Hepatocyte (in vitro differentiated cells): ENCODE measurements around the gene TRABD2A. TPM values are rescaled to one million over a fixed set of nuclear protein-coding genes. Genes with fewer than 3 reads are reported as not detected.

Source experiments
- DNase-seq: peaks from one replicate; pipeline ENCODE4 v3.0.0-alpha.2; 2016; ENCODE audit warnings: low spot score
- H2AFZ ChIP-seq: fragments of 200-600 bp; sonication (generic); 2 replicates; pipeline ENCODE4 v1.6.0; 2016; ENCODE audit warnings: antibody characterized with exemption, mild to moderate bottlenecking
- H3K27ac ChIP-seq: fragments of 200-600 bp; sonication (generic); 2 replicates; pipeline ENCODE4 v1.5.1; 2016; ENCODE audit warnings: mild to moderate bottlenecking
- H3K27me3 ChIP-seq: fragments of 200-600 bp; sonication (generic); 2 replicates; pipeline ENCODE4 v1.6.1; 2016
- H3K36me3 ChIP-seq: fragments of 200-600 bp; sonication (generic); replicated peaks from 2 replicates; pipeline ENCODE4 v1.5.1; 2016; ENCODE audit warnings: low read depth; ENCODE audit not compliant: insufficient read depth
- H3K4me1 ChIP-seq: fragments of 200-600 bp; sonication (generic); 2 replicates; pipeline ENCODE4 v1.5.1; 2016; ENCODE audit warnings: mild to moderate bottlenecking, moderate library complexity; ENCODE audit not compliant: insufficient read depth
- H3K4me2 ChIP-seq: fragments of 200-600 bp; sonication (generic); 2 replicates; pipeline ENCODE4 v1.6.0; 2016
- H3K4me3 ChIP-seq: fragments of 200-600 bp; sonication (generic); 2 replicates; pipeline ENCODE4 v1.5.1; 2016; ENCODE audit warnings: mild to moderate bottlenecking
- H3K79me2 ChIP-seq: fragments of 200-600 bp; sonication (generic); 2 replicates; pipeline ENCODE4 v1.6.0; 2017; ENCODE audit warnings: mild to moderate bottlenecking
- H3K9me2 ChIP-seq: fragments of 200-600 bp; sonication (generic); replicated peaks from 2 replicates; pipeline ENCODE4 v1.6.0; 2017; ENCODE audit warnings: mild to moderate bottlenecking; ENCODE audit not compliant: insufficient read depth
- H3K9me3 ChIP-seq: fragments of 200-600 bp; sonication (generic); 2 replicates; pipeline ENCODE4 v1.5.1; 2016; ENCODE audit warnings: low read depth, mild to moderate bottlenecking
- H4K20me1 ChIP-seq: fragments of 200-600 bp; sonication (generic); 2 replicates; pipeline ENCODE4 v1.6.0; 2016; ENCODE audit warnings: mild to moderate bottlenecking; ENCODE audit not compliant: insufficient read depth, poor library complexity, severe bottlenecking
- EZH2 ChIP-seq: fragments of 200-600 bp; sonication (generic); IDR thresholded peaks from 2 replicates; pipeline ENCODE4 v1.6.1; 2016; ENCODE audit warnings: antibody characterized with exemption, mild to moderate bottlenecking, borderline replicate concordance
- EZH2phosphoT487 ChIP-seq: fragments of 200-600 bp; sonication (generic); IDR thresholded peaks from one replicate; pipeline ENCODE4 v1.6.1; 2018; ENCODE audit warnings: antibody characterized with exemption, mild to moderate bottlenecking, low read depth, moderate library complexity; ENCODE audit not compliant: unreplicated experiment, severe bottlenecking
- WGBS: methylation state at CpG from one replicate; pipeline ENCODE4 v1.1.6; 2016; ENCODE audit warnings: low lambda C conversion rate; ENCODE audit errors: missing lambda C conversion rate; 5-methylcytosine and 5-hydroxymethylcytosine counted together
- polyA plus RNA-seq: library from polyadenylated mRNA; unstranded; fragments of >200 nt; fragmentation: Nextera tagmentation; extraction: Ambion mirVana; gene quantifications from 2 replicates; pipeline ENCODE4 v1.2.1, GENCODE V29; 2016
- total RNA-seq: library from RNA; depleted of rRNA; stranded (reverse); fragments of >200 nt; gene quantifications from 2 replicates; pipeline ENCODE4 v1.2.3, GENCODE V29; 2014
- TF ChIP-seq, protein P1 (sequence below): fragments of 200-600 bp; sonication (generic); IDR thresholded peaks from 2 replicates; pipeline ENCODE4 v1.5.1; 2016; ENCODE audit warnings: antibody characterized with exemption, mild to moderate bottlenecking; ENCODE audit not compliant: poor library complexity

The TRABD2A gene
- total and polyA plus RNA-seq, 2 experiments from 2014 or later: 2.2 to 2.9 TPM

DNA sequence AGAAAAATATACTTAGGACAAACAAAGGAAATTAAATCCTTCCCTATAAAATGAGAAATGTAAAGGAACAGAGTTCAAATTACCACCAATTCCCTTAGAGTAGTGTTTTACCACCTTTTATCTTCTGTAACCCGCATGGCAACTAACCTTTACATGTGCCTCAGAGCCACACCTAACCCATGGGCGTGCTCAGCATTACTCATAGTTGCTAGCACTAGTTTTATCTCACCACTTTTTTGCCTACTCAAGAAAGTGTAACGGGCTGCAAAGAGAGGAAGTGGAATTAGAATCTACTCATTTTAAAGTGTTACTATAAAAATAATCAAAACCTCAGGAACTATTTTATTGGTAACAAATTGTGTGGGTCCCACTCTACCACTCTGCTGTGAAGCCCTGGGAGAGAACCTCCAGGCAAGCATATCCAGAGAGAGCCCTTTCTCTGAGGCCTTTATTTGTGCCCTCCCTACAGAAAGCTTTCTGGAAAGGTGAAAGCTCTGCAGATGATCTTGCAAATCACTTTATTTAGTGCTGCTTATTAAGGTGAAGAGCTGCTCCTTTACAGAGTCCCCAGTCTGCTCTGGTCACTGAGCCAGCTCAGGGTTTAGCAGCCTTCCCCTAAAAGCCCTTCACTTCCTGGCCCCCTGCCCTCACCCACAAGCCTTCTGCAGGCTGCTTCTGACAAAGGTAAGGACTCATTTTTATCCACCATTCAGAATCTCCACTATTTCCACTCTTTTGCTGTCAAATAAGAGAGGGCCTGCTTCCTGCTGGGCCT lies 98.8 kb downstream of the TRABD2A start:
- TF ChIP-seq EZH2 (no peak), EZH2phosphoT487 (no peak)
- TF ChIP-seq, protein P1, sequence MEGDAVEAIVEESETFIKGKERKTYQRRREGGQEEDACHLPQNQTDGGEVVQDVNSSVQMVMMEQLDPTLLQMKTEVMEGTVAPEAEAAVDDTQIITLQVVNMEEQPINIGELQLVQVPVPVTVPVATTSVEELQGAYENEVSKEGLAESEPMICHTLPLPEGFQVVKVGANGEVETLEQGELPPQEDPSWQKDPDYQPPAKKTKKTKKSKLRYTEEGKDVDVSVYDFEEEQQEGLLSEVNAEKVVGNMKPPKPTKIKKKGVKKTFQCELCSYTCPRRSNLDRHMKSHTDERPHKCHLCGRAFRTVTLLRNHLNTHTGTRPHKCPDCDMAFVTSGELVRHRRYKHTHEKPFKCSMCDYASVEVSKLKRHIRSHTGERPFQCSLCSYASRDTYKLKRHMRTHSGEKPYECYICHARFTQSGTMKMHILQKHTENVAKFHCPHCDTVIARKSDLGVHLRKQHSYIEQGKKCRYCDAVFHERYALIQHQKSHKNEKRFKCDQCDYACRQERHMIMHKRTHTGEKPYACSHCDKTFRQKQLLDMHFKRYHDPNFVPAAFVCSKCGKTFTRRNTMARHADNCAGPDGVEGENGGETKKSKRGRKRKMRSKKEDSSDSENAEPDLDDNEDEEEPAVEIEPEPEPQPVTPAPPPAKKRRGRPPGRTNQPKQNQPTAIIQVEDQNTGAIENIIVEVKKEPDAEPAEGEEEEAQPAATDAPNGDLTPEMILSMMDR: no peak
- Histone ChIP-seq H3K9me3 (no peaks in the 10 kb centered on the region), H3K4me1 (no peaks in the 10 kb centered on the region), H3K36me3 (no peaks in the 10 kb centered on the region), H3K9me2 (no peaks in the 10 kb centered on the region), H3K27me3 (no peaks in the 10 kb centered on the region), H3K27ac (no peak overlapping the region), H4K20me1 (no peaks in the 10 kb centered on the region), H3K4me3 (no peak overlapping the region), H3K79me2 (no peaks in the 10 kb centered on the region), H2AFZ (no peak overlapping the region), H3K4me2 (no peak overlapping the region)
- peak; percentile 42 for DNase-seq
- 69% methylated on average over 3 of the region's 3 CpGs for WGBS

DNA sequence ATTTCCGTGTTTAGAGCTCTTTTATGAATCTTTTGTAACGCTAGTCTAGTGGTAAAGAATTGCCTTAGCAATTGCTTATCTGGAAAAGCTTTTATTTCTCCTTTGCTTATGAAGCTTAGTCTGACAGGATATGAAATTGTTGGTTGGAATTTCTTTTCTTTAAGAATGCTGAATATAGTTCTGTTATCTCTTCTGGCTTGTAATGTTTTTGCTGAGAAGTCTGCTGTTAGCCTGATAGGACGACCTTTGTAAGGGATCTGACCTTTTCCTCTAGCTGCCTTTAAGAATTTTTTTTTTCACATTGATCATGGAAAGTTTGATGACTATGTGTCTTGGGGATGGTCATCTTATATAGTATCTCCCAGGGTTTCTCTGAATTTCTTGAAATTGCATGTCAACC lies 101.1 kb downstream of the TRABD2A start:
- Histone ChIP-seq H3K27ac (no peak overlapping the region), H3K4me1 (no peaks in the 10 kb centered on the region), H3K4me3 (no peak overlapping the region), H3K79me2 (no peaks in the 10 kb centered on the region), H4K20me1 (no peaks in the 10 kb centered on the region), H3K4me2 (no peak overlapping the region), H3K36me3 (no peaks in the 10 kb centered on the region), H2AFZ (no peak overlapping the region), H3K9me3 (no peaks in the 10 kb centered on the region), H3K9me2 (no peaks in the 10 kb centered on the region), H3K27me3 (no peaks in the 10 kb centered on the region)
- WGBS: 81% methylated on average over 3 of the region's 3 CpGs
- TF ChIP-seq EZH2phosphoT487 (no peak), EZH2 (no peak)
- TF ChIP-seq, protein P1: no peak
- DNase-seq: no peak

DNA sequence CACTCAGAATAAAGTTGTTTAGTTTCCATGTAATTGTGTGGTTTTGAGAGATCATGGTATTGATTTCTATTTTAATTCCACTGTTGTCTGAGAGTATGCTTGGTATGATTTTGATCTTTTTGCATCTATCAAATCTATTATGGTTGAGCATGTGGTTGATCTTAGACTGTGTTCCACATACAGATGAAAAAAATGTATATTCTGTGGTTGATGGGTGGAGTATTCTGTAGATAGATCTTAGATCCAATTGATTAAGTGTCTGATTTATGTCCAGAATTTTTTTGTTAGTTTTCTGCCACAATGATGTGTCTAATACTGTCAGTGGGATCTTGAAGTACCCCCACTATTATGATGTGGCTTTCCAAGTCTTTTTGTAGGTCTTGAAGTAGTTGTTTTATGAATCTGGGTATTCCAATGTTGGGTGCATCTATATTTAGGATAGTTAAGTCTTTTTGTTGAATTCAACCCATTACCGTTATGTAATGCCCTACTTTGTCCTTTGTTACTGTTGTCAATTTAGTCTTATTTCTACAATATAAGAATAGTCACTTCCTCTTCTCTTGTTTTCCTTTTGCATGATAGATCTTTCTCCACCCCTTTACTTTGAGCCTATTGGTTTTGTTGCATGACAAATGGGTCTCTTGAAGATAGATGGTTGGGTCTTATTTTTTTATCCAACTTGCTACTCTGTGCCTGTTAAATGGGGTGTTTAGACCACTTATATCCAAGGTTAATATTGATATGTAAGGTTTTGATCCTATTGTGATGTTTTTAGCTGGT lies 101.8 kb downstream of the TRABD2A start:
- Histone ChIP-seq H3K9me2 (no peaks in the 10 kb centered on the region), H3K4me2 (no peak overlapping the region), H3K4me3 (no peak overlapping the region), H2AFZ (no peak overlapping the region), H4K20me1 (no peaks in the 10 kb centered on the region), H3K9me3 (no peaks in the 10 kb centered on the region), H3K79me2 (no peaks in the 10 kb centered on the region), H3K27ac (no peak overlapping the region), H3K27me3 (no peaks in the 10 kb centered on the region), H3K36me3 (no peaks in the 10 kb centered on the region), H3K4me1 (no peaks in the 10 kb centered on the region)
- 91% methylated on average over 1 of the region's 1 CpG for WGBS
- TF ChIP-seq EZH2phosphoT487 (no peak), EZH2 (no peak)
- TF ChIP-seq, protein P1: no peak
- no peak for DNase-seq
